GM20431 (cell line): Measurements from ENCODE around the gene NIT1.

Experiments
- in situ Hi-C: fragments of 300-500 bp; cut with MseI, MboI; formaldehyde crosslinking; loops from one replicate; pipeline ENCODE4 v1.15.0; 2020; ENCODE audit warnings: low sequenced_read_pairs; ENCODE audit not compliant: unreplicated experiment

The NIT1 gene

GRCh38 chr1:161117759-161118581 lies at the start of gene NIT1, which contains the start of gene PFDN2:
NIT1 (plus strand) TSS chr1:161118105; CDS start chr1:161118177, 72 bp downstream.
PFDN2 (minus strand) TSS chr1:161118037; CDS start chr1:161118026, 11 bp downstream.
- in situ Hi-C loops, result no loop called here

GRCh38 chr1:161068306-161069234 lies 49.3 kb upstream of the NIT1 start:
- in situ Hi-C loops, result no loop called here

GRCh38 chr1:161069241-161069640 lies 48.7 kb upstream of the NIT1 start:
- in situ Hi-C loops, result no loop called here

GRCh38 chr1:161069731-161070270 lies 48.1 kb upstream of the NIT1 start, which contains the start of gene ARHGAP30:
ARHGAP30 (minus strand) TSS chr1:161069891; CDS start chr1:161069624, 267 bp downstream.
- in situ Hi-C loops, result no loop called here

- in situ Hi-C loops, result no loop called here
Measured at GRCh38 chr1:161070761-161071160, 47.1 kb upstream of the NIT1 start.

GRCh38 chr1:161071886-161072371 lies 46.0 kb upstream of the NIT1 start:
- in situ Hi-C loops, result no loop called here

- in situ Hi-C loops, result no loop called here
Measured at GRCh38 chr1:161072751-161073449, 45.0 kb upstream of the NIT1 start.

- in situ Hi-C loops, result no loop called here
Measured at GRCh38 chr1:161073474-161074121, 44.3 kb upstream of the NIT1 start.

- in situ Hi-C loops, result no loop called here
Measured at GRCh38 chr1:161074676-161075368, 43.1 kb upstream of the NIT1 start.

GRCh38 chr1:161076410-161076809 lies 41.5 kb upstream of the NIT1 start:
- in situ Hi-C loops, result no loop called here

- in situ Hi-C loops, result no loop called here
Measured at GRCh38 chr1:161077426-161077825, 40.5 kb upstream of the NIT1 start.

- in situ Hi-C loops, result no loop called here
Measured at GRCh38 chr1:161079436-161080110, 38.3 kb upstream of the NIT1 start.

- in situ Hi-C loops, result no loop called here
Measured at GRCh38 chr1:161080441-161081405, 37.2 kb upstream of the NIT1 start.

- in situ Hi-C loops, result no loop called here
Measured at GRCh38 chr1:161081519-161081918, 36.4 kb upstream of the NIT1 start.

GRCh38 chr1:161082483-161082882 lies 35.4 kb upstream of the NIT1 start:
- in situ Hi-C loops, result no loop called here

GRCh38 chr1:161082996-161083747 lies 34.7 kb upstream of the NIT1 start:
- in situ Hi-C loops, result no loop called here
